ENCODE measurements around the gene ODAPH. TPM values are rescaled to one million over a fixed set of nuclear protein-coding genes. Genes with fewer than 3 reads are reported as not detected.

The ODAPH gene
- total RNA-seq, 3 donors from 2014 or later (not counting 1 experiment from before 2014, with no cell fraction given) = not detected

DNA sequence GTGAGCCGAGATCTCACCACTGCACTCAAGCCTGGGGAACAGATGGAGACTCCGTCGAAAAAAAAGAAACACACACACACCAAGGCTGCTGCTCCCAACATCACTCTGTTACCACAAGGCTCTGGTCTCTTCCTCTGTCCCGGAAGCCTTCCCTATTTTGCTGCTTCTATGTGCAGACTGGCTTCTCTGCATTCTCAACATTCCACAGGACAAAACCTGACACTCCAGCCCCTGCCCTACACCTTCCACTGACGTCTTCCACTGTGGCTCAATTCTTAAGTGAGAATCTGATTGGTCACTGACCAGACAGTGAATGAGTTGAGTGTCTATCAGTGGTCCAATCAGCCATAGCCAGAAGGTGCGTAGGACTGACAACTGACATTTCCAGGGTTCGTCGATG is 5.9 kb downstream of the ODAPH start:
- H3K27me3 ChIP-seq (ENCODE audit: control insufficient read depth, insufficient read depth, low read length) = no peaks in the 10 kb centered on the region
- peaks cover 11 to 12% of the 10 kb centered on the region in 2 donors for H3K4me1 Mint-ChIP-seq
- no peaks in the 10 kb centered on the region for H3K36me3 Mint-ChIP-seq
- 91% methylated on average over 8 of the region's 8 CpGs for WGBS (ENCODE audit: insufficient coverage)
- no peak overlapping the region for H3K4me3 ChIP-seq (ENCODE audit: low read length)
- TF ChIP-seq, protein P1, sequence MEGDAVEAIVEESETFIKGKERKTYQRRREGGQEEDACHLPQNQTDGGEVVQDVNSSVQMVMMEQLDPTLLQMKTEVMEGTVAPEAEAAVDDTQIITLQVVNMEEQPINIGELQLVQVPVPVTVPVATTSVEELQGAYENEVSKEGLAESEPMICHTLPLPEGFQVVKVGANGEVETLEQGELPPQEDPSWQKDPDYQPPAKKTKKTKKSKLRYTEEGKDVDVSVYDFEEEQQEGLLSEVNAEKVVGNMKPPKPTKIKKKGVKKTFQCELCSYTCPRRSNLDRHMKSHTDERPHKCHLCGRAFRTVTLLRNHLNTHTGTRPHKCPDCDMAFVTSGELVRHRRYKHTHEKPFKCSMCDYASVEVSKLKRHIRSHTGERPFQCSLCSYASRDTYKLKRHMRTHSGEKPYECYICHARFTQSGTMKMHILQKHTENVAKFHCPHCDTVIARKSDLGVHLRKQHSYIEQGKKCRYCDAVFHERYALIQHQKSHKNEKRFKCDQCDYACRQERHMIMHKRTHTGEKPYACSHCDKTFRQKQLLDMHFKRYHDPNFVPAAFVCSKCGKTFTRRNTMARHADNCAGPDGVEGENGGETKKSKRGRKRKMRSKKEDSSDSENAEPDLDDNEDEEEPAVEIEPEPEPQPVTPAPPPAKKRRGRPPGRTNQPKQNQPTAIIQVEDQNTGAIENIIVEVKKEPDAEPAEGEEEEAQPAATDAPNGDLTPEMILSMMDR (IDR thresholded peaks at IDR 0.05) = no peak
- no peaks in the 10 kb centered on the region for H3K36me3 ChIP-seq (ENCODE audit: control insufficient read depth, insufficient read depth, low read length)
- H3K9me3 ChIP-seq (ENCODE audit: control insufficient read depth, insufficient read depth, low read length) = no peaks in the 10 kb centered on the region
- H3K4me1 ChIP-seq (ENCODE audit: control insufficient read depth, insufficient read depth, low read length) = peaks cover 2% of the 10 kb centered on the region
- no peak overlapping the region for H3K4me3 Mint-ChIP-seq
- no peak overlapping the region for H3K27ac Mint-ChIP-seq
- ATAC-seq (no peak), DNase-seq (no peak)
- intact Hi-C loops (cut with micrococcal nuclease) = no loop called here
- H3K27ac ChIP-seq (ENCODE audit: low read length) = no peak overlapping the region
- peaks cover 10 to 16% of the 10 kb centered on the region in 2 donors for H3K27me3 Mint-ChIP-seq (ENCODE audit: low read depth in 2 of 2)
- no peaks in the 10 kb centered on the region for H3K9me3 Mint-ChIP-seq

DNA sequence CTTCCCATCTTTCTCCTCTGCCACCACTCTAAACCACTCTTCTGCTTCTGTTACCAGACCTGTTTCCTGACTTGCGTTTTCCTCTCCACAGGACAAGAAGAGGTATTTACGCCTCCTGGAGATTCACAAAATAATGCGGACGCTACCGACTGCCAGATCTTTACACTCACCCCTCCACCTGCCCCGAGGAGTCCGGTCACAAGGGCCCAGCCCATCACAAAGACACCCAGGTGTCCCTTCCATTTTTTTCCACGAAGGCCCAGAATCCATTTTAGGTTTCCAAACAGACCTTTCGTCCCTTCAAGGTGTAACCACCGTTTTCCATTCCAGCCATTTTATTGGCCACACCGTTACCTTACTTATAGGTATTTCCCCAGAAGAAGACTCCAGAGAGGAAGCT is 8.2 kb downstream of the ODAPH start:
- no peak for ATAC-seq
- Histone ChIP-seq H3K4me3 (ENCODE audit: low read length) (no peak overlapping the region), H3K36me3 (ENCODE audit: control insufficient read depth, insufficient read depth, low read length) (no peaks in the 10 kb centered on the region), H3K9me3 (ENCODE audit: control insufficient read depth, insufficient read depth, low read length) (no peaks in the 10 kb centered on the region), H3K27me3 (ENCODE audit: control insufficient read depth, insufficient read depth, low read length) (no peaks in the 10 kb centered on the region), H3K4me1 (ENCODE audit: control insufficient read depth, insufficient read depth, low read length) (peaks cover 2% of the 10 kb centered on the region), H3K27ac (ENCODE audit: low read length) (no peak overlapping the region)
- no peak for DNase-seq
- 91% methylated on average over 11 of the region's 11 CpGs for WGBS (ENCODE audit: insufficient coverage)
- intact Hi-C loops (cut with micrococcal nuclease) = no loop called here
- Mint-ChIP-seq H3K4me3 (no peak overlapping the region), H3K27ac (no peak overlapping the region), H3K9me3 (no peaks in the 10 kb centered on the region), H3K4me1 (peaks cover 11 to 12% of the 10 kb centered on the region in 2 donors), H3K27me3 (ENCODE audit: low read depth in 2 of 2) (peaks cover 0 to 8% of the 10 kb centered on the region in 2 donors), H3K36me3 (no peaks in the 10 kb centered on the region)
- TF ChIP-seq, protein P1 (IDR thresholded peaks at IDR 0.05) = no peak

DNA sequence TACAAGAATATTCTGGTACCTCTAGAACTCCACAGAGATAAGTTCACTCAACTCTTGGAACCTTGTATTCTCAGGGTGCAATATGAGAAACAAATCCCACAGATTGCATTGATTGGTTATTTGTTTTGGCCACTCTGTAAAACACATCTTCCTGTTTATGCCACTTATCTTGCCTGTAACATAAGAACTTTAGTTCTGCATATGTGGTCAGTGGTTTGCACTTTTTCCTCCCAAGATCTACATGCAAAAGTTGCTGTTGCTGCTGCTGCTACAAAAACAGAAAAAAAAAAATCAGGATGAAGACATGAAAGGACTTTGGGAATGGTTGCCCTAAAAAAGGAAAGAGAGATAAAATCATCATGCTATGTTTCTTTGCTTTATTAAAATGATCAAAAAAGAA is 9.6 kb downstream of the ODAPH start:
- Mint-ChIP-seq H3K4me1 (peaks cover 11 to 12% of the 10 kb centered on the region in 2 donors), H3K4me3 (peak overlapping the region; percentile 11), H3K36me3 (no peaks in the 10 kb centered on the region), H3K9me3 (no peaks in the 10 kb centered on the region), H3K27ac (no peak overlapping the region), H3K27me3 (ENCODE audit: low read depth in 2 of 2) (peaks cover 0 to 8% of the 10 kb centered on the region in 2 donors)
- Histone ChIP-seq H3K36me3 (ENCODE audit: control insufficient read depth, insufficient read depth, low read length) (no peaks in the 10 kb centered on the region), H3K27me3 (ENCODE audit: control insufficient read depth, insufficient read depth, low read length) (no peaks in the 10 kb centered on the region), H3K4me3 (ENCODE audit: low read length) (no peak overlapping the region), H3K9me3 (ENCODE audit: control insufficient read depth, insufficient read depth, low read length) (no peaks in the 10 kb centered on the region), H3K4me1 (ENCODE audit: control insufficient read depth, insufficient read depth, low read length) (peaks cover 2% of the 10 kb centered on the region), H3K27ac (ENCODE audit: low read length) (no peak overlapping the region)
- ATAC-seq (no peak), DNase-seq (no peak)
- intact Hi-C loops (cut with micrococcal nuclease) = no loop called here
- TF ChIP-seq, protein P1 (IDR thresholded peaks at IDR 0.05) = no peak

DNA sequence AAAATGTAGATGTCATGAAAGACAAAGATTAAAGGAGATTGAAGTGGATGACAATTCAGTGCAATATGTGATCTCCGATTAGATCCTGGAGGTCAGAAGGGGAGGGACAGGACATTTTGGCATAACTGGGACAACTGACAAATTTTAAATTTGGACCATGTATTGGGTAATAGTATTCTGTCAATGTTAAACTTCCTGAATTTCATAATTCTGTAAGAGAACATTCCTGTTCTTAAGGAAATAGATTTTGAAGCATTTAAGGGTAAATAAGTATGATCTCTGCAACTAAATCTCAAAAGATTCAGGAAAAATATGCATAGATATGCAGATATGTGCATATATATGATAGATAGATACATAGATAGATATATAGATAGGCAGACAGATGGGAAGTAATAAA is 11.0 kb downstream of the ODAPH start:
- H3K27ac Mint-ChIP-seq = no peak overlapping the region
- Histone ChIP-seq H3K27ac (ENCODE audit: low read length) (no peak overlapping the region), H3K4me1 (ENCODE audit: control insufficient read depth, insufficient read depth, low read length) (peaks cover 2% of the 10 kb centered on the region), H3K27me3 (ENCODE audit: control insufficient read depth, insufficient read depth, low read length) (no peaks in the 10 kb centered on the region), H3K9me3 (ENCODE audit: control insufficient read depth, insufficient read depth, low read length) (no peaks in the 10 kb centered on the region), H3K4me3 (ENCODE audit: low read length) (no peak overlapping the region), H3K36me3 (ENCODE audit: control insufficient read depth, insufficient read depth, low read length) (no peaks in the 10 kb centered on the region)
- ATAC-seq (no peak), DNase-seq (no peak)
- peaks cover 11 to 12% of the 10 kb centered on the region in 2 donors for H3K4me1 Mint-ChIP-seq
- intact Hi-C loops (cut with micrococcal nuclease) = no loop called here
- H3K27me3 Mint-ChIP-seq (ENCODE audit: low read depth in 2 of 2) = peaks cover 0 to 6% of the 10 kb centered on the region in 2 donors
- H3K36me3 Mint-ChIP-seq = no peaks in the 10 kb centered on the region
- H3K4me3 Mint-ChIP-seq = no peak overlapping the region
- TF ChIP-seq, protein P1 (IDR thresholded peaks at IDR 0.05) = no peak
- WGBS (ENCODE audit: insufficient coverage) = 88% methylated on average over 1 of the region's 1 CpG
- H3K9me3 Mint-ChIP-seq = no peaks in the 10 kb centered on the region

Data from natural killer cell (primary cell).